RWPE1 (cell line): ENCODE data around the gene FAM114A1.

Experiments used
- CTCF ChIA-PET: fragments of 350-600 bp; sonication (Branson Sonifier 250); formaldehyde crosslinking; extraction: SDS; loops from one replicate; lab custom pipeline; 2021; lab: Yijun Ruan, JAX
- POLR2A ChIA-PET: fragments of 400-600 bp; formaldehyde crosslinking; extraction: SDS; loops from one replicate; lab custom pipeline; 2020; ENCODE audit warnings: antibody characterized with exemption; ENCODE audit not compliant: low non-redundant PET; lab: Yijun Ruan, JAX
- DNase-seq: peaks from one replicate; pipeline ENCODE4 v3.0.0; 2012; ENCODE audit warnings: low spot score
- H3K27ac ChIP-seq: fragments of 450-650 bp; 2 replicates; pipeline ENCODE4 v1.5.1; 2017
- CTCF ChIP-seq: fragments of 450-650 bp; conservative IDR thresholded peaks from 2 replicates; pipeline ENCODE4 v1.5.1; 2017; ENCODE audit warnings: low read depth, mild to moderate bottlenecking

FAM114A1 gene

GRCh38 chr4:38823766-38824165, 43.8 kb upstream of the FAM114A1 start:
- POLR2A ChIA-PET = no interaction called here
- CTCF ChIA-PET = no interaction called here
- H3K27ac ChIP-seq = no peak overlapping the region
- TF ChIP-seq CTCF = no peak
- DNase-seq = no peak

GRCh38 chr4:38829237-38829636, 38.4 kb upstream of the FAM114A1 start:
- ChIA-PET POLR2A (no interaction called here), CTCF (no interaction called here)
- TF ChIP-seq CTCF = no peak
- no peak for DNase-seq
- no peak overlapping the region for H3K27ac ChIP-seq

DNA sequence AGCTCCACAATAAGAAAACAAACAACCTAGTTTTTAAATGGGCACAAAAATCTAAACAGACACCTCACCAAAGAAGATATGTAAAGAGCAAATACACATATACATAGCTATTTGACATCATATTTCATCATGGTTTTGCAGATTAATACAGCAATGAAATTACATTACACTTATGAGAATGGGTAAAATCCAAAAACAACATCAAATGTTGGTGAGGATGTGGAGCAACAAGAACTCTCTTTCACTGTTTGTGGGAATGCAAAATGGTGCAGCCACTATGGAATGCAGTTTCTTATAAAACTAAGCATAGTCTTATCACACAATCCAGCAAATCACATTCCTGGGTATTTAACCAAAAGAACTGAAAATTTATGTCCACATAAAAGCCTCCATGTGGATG, 36.0 kb upstream of the FAM114A1 start:
- no peak for DNase-seq
- CTCF ChIA-PET = interaction anchor here (0.7 kb wide), 1 partner anchor 468 kb away, joined by 4 read pairs; no protein-coding TSS in a partner anchor
- no peak for TF ChIP-seq CTCF
- POLR2A ChIA-PET = no interaction called here
- H3K27ac ChIP-seq = no peak overlapping the region

- POLR2A ChIA-PET = no interaction called here
- H3K27ac ChIP-seq = no peak overlapping the region
- TF ChIP-seq CTCF = no peak
- CTCF ChIA-PET = no interaction called here
- DNase-seq = no peak
Observed at GRCh38 chr4:38832206-38832605, 35.4 kb upstream of the FAM114A1 start.

- CTCF ChIA-PET = no interaction called here
- no peak overlapping the region for H3K27ac ChIP-seq
- POLR2A ChIA-PET = no interaction called here
- DNase-seq = no peak
- no peak for TF ChIP-seq CTCF
Observed at GRCh38 chr4:38832624-38833528, 34.7 kb upstream of the FAM114A1 start.

DNA sequence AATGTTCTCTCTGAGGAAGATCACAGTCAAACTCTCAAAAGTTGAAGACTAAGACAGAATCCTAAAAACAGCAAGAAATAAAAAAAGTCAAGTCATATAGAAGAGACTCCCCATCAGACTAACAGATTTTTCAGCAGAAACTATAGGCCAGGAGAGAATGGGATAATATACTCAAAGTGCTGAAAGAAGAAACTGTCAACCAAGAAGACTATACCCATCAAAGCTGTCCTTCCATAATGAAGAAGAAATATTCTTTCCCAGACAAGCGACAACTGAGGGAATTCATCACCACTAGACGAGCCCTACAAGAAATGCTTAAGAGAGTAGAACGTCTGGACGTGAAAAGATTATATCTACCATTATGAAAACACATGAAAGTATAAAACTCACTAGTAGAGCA, 33.0 kb upstream of the FAM114A1 start:
- POLR2A ChIA-PET = no interaction called here

More for the DNA sequence above, 33.0 kb upstream of the FAM114A1 start:
- H3K27ac ChIP-seq = no peak overlapping the region
- DNase-seq = no peak
- CTCF ChIA-PET = no interaction called here
- TF ChIP-seq CTCF = no peak
